ENCODE measurements around the gene MFAP5. TPM values are rescaled to one million over a fixed set of nuclear protein-coding genes. Genes with fewer than 3 reads are reported as not detected.
A peak's percentile ranks its signal among the peaks of the same experiment; 100 is the strongest.

Gene MFAP5
- total and polyA plus RNA-seq, 10 of the 15 experiments (the other 5 are each of a cell fraction or from before 2014, with no cell fraction given) = 0.06 to 0.14 (median 0.12) TPM; not detected in 7

DNA sequence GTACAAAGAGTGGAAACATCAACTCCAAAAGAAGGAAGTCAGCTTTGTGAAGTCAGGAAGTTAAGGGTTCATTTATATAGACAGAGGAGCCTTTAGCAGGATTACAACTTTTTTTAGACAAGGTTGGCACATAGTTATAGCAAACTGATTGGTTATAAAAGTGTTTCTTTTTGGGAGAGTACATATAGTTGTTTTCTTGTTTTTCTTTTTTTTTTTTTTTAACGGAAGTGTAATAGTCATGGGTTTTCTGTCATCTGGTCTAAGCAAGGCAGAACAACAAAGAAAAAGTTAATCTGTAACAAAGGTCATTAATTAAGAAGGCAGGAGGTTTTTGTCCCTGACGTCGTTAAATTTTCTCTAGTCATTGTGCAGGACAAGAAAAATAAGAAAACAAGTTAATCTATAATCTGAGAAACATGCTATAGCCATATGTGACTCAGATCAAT lies 13.0 kb upstream of the MFAP5 start (continued):
- TF ChIP-seq PAX5 (IDR thresholded peaks at IDR 0.05; ENCODE audit: borderline replicate concordance, low read depth, low read length) (no peak), JUND (IDR thresholded peaks at IDR 0.05; ENCODE audit: low read depth, low read length) (no peak), STAT1 (conservative IDR thresholded peaks at IDR 0.05) (no peak), BCL11A (IDR thresholded peaks at IDR 0.05; ENCODE audit: low read depth, low read length) (no peak), SMC3 (IDR thresholded peaks at IDR 0.05; ENCODE audit: borderline replicate concordance, low read length) (no peak), BMI1 (IDR thresholded peaks at IDR 0.05; ENCODE audit: borderline replicate concordance) (no peak), CHD1 (IDR thresholded peaks at IDR 0.05; ENCODE audit: low read depth, low read length) (no peak), SMAD1 (IDR thresholded peaks at IDR 0.05; ENCODE audit: low read depth, partially characterized antibody) (no peak), NFYA (IDR thresholded peaks at IDR 0.05; ENCODE audit: borderline replicate concordance, low read depth, low read length) (no peak), ZSCAN29 (IDR thresholded peaks at IDR 0.05) (no peak), ZNF207 (IDR thresholded peaks at IDR 0.05; ENCODE audit: borderline replicate concordance) (no peak), EP300 (IDR thresholded peaks at IDR 0.05; ENCODE audit: borderline replicate concordance in 1 of 2, control insufficient read depth in 1 of 2, low read depth in 2 of 2, low read length in 2 of 2) (peak in 1 of 2 experiments; percentile 65; a peak in 1 of 4 replicates), ZNF274 (IDR thresholded peaks at IDR 0.05; ENCODE audit: insufficient read depth, insufficient read length) (no peak), IKZF2 (IDR thresholded peaks at IDR 0.05) (no peak), EED (IDR thresholded peaks at IDR 0.05; ENCODE audit: low read depth) (no peak), ZBED1 (IDR thresholded peaks at IDR 0.05; ENCODE audit: borderline replicate concordance) (no peak), NR2F1 (conservative IDR thresholded peaks at IDR 0.05) (peak; percentile 68; the same call in 1 of the 2 replicates)
- TF ChIP-seq, protein P1, sequence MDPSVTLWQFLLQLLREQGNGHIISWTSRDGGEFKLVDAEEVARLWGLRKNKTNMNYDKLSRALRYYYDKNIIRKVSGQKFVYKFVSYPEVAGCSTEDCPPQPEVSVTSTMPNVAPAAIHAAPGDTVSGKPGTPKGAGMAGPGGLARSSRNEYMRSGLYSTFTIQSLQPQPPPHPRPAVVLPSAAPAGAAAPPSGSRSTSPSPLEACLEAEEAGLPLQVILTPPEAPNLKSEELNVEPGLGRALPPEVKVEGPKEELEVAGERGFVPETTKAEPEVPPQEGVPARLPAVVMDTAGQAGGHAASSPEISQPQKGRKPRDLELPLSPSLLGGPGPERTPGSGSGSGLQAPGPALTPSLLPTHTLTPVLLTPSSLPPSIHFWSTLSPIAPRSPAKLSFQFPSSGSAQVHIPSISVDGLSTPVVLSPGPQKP (IDR thresholded peaks at IDR 0.05; ENCODE audit: low read depth, low read length) = no peak
- TF ChIP-seq, protein P2, sequence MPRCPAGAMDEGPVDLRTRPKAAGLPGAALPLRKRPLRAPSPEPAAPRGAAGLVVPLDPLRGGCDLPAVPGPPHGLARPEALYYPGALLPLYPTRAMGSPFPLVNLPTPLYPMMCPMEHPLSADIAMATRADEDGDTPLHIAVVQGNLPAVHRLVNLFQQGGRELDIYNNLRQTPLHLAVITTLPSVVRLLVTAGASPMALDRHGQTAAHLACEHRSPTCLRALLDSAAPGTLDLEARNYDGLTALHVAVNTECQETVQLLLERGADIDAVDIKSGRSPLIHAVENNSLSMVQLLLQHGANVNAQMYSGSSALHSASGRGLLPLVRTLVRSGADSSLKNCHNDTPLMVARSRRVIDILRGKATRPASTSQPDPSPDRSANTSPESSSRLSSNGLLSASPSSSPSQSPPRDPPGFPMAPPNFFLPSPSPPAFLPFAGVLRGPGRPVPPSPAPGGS (IDR thresholded peaks at IDR 0.05; ENCODE audit: borderline replicate concordance, insufficient read depth, low read depth, low read length, poor library complexity, severe bottlenecking) = no peak
